IMR-90 (cell line): ENCODE data around the gene DHCR24. TPM values are rescaled to one million over a fixed set of nuclear protein-coding genes. Genes with fewer than 3 reads are reported as not detected.

Experiments used
- ATAC-seq: fragments of 200-7000 bp; cut with Tn5 transposase; 2 replicates; pipeline ENCODE4 v1.9.1; 2020; ENCODE audit warnings: low read depth, mild to moderate bottlenecking, moderate library complexity
- BruUV-seq: library from RNA; stranded (reverse); fragments of 400-500 nt; replicated peaks from 2 replicates; lab custom pipeline; 2021; lab: Mats Ljungman, UMichigan
- CTCF ChIA-PET: fragments of 300-600 bp; formaldehyde crosslinking; extraction: SDS; loops from one replicate; lab custom pipeline; 2021; ENCODE audit warnings: antibody characterized with exemption; lab: Yijun Ruan, JAX
- POLR2A ChIA-PET: fragments of 300-600 bp; sonication (Branson Sonifier 250); formaldehyde crosslinking; loops from one replicate; lab custom pipeline; 2022; ENCODE audit warnings: antibody characterized with exemption; ENCODE audit not compliant: unreplicated experiment; lab: Charles Lee
- DNase-seq: peaks from one replicate; pipeline ENCODE4 v3.0.0; 2013
- H2AFZ ChIP-seq: replicated peaks from 2 replicates; pipeline ENCODE3; 2013; ENCODE audit warnings: low read length, mild to moderate bottlenecking; ENCODE audit not compliant: poor library complexity
- H2AK5ac ChIP-seq: 2 replicates; pipeline ENCODE4 v1.6.1; 2013; ENCODE audit warnings: low read depth, low read length, inconsistent platforms
- H2AK9ac ChIP-seq: replicated peaks from 2 replicates; pipeline ENCODE3; 2013; ENCODE audit warnings: mild to moderate bottlenecking, low read depth, low read length, moderate library complexity; ENCODE audit not compliant: poor library complexity
- H2BK120ac ChIP-seq: 2 replicates; pipeline ENCODE4 v1.6.1; 2013; ENCODE audit warnings: low read depth, low read length, inconsistent platforms
- H2BK15ac ChIP-seq: 3 replicates; pipeline ENCODE4 v1.6.1; 2013; ENCODE audit warnings: low read depth, low read length, inconsistent platforms
- H2BK20ac ChIP-seq: 2 replicates; pipeline ENCODE4 v1.6.1; 2013; ENCODE audit warnings: low read depth, mild to moderate bottlenecking, inconsistent platforms, low read length, moderate library complexity
- H2BK5ac ChIP-seq: 2 replicates; pipeline ENCODE4 v1.6.1; 2013; ENCODE audit warnings: mild to moderate bottlenecking, low read depth, low read length, inconsistent platforms; ENCODE audit not compliant: poor library complexity, severe bottlenecking
- H3K14ac ChIP-seq: replicated peaks from 2 replicates; pipeline ENCODE4 v1.6.1; 2013; ENCODE audit warnings: low read depth, low read length, inconsistent platforms
- H3K18ac ChIP-seq: 2 replicates; pipeline ENCODE4 v1.6.1; 2013; ENCODE audit warnings: low read depth, low read length, control low read depth
- H3K23ac ChIP-seq: 2 replicates; pipeline ENCODE4 v1.6.1; 2013; ENCODE audit warnings: low read depth, low read length, inconsistent platforms
- H3K27ac ChIP-seq: 2 replicates; pipeline ENCODE4 v1.5.1; 2013; ENCODE audit warnings: mild to moderate bottlenecking, control low read depth, low read length; ENCODE audit not compliant: insufficient read depth
- H3K27me3 ChIP-seq: 2 replicates; pipeline ENCODE4 v1.6.1; 2013; ENCODE audit warnings: low read length; ENCODE audit not compliant: control insufficient read depth, insufficient read depth
- H3K36me3 ChIP-seq: 2 replicates; pipeline ENCODE4 v1.6.1; 2013; ENCODE audit warnings: low read length, mixed read lengths; ENCODE audit not compliant: control insufficient read depth, insufficient read depth
- H3K4ac ChIP-seq: 2 replicates; pipeline ENCODE4 v1.6.1; 2013; ENCODE audit warnings: low read depth, low read length, inconsistent platforms
- H3K4me1 ChIP-seq: 2 replicates; pipeline ENCODE4 v1.6.1; 2013; ENCODE audit warnings: low read length, mixed read lengths; ENCODE audit not compliant: control insufficient read depth, insufficient read depth
- H3K4me2 ChIP-seq: 2 replicates; pipeline ENCODE4 v1.6.1; 2013; ENCODE audit warnings: low read depth, mild to moderate bottlenecking, control low read depth, low read length, moderate library complexity
- H3K4me3 ChIP-seq: 2 replicates; pipeline ENCODE4 v1.5.1; 2013; ENCODE audit warnings: low read depth, mild to moderate bottlenecking, control low read depth, low read length, moderate library complexity; ENCODE audit not compliant: insufficient read depth
- H3K56ac ChIP-seq: 2 replicates; pipeline ENCODE4 v1.6.1; 2013; ENCODE audit warnings: low read length, inconsistent platforms; ENCODE audit not compliant: insufficient read depth; ENCODE audit errors: extremely low read depth
- H3K79me1 ChIP-seq, 2 experiments: 2 replicates each; pipeline ENCODE4 v1.6.1; 2013; ENCODE audit warnings: low read length in 2 of 2, inconsistent platforms in 1 of 2, low read depth in 1 of 2
- H3K9ac ChIP-seq: 2 replicates; pipeline ENCODE4 v1.6.1; 2013; ENCODE audit warnings: low read depth, low read length, control low read depth
- H3K9me1 ChIP-seq: 2 replicates; pipeline ENCODE4 v1.6.1; 2013; ENCODE audit warnings: low read length, inconsistent platforms; ENCODE audit not compliant: insufficient read depth
- H3K9me3 ChIP-seq: 2 replicates; pipeline ENCODE4 v1.6.1; 2013; ENCODE audit warnings: low read length; ENCODE audit not compliant: control insufficient read depth, insufficient read depth
- H4K20me1 ChIP-seq: 2 replicates; pipeline ENCODE4 v1.6.1; 2013; ENCODE audit warnings: low read length, inconsistent platforms; ENCODE audit not compliant: insufficient read depth
- H4K5ac ChIP-seq: 2 replicates; pipeline ENCODE4 v1.6.1; 2013; ENCODE audit warnings: mild to moderate bottlenecking, low read depth, low read length, control low read depth
- H4K8ac ChIP-seq, 2 experiments: 2 replicates each; pipeline ENCODE4 v1.6.1; 2013; ENCODE audit warnings: low read depth in 2 of 2, low read length in 2 of 2, control low read depth in 1 of 2, inconsistent platforms in 1 of 2
- H4K91ac ChIP-seq: 2 replicates; pipeline ENCODE4 v1.6.1; 2013; ENCODE audit warnings: low read depth, low read length, inconsistent platforms; ENCODE audit not compliant: insufficient read depth
- MXI1 ChIP-seq: IDR thresholded peaks from 2 replicates; pipeline ENCODE4 v1.6.1; 2012; ENCODE audit warnings: low read depth, mild to moderate bottlenecking, low read length, moderate library complexity, borderline replicate concordance
- RCOR1 ChIP-seq: IDR thresholded peaks from 2 replicates; pipeline ENCODE4 v1.6.1; 2012; ENCODE audit warnings: mild to moderate bottlenecking, low read length, improper control_type of control experiment; ENCODE audit not compliant: insufficient replicate concordance
- WGBS, 2 experiments: methylation state at CpG; one replicate each; pipeline versions ENCODE4 v1.1.5 to v1.1.7; 2013; ENCODE audit warnings: missing lambda C conversion rate in 2 of 2; ENCODE audit not compliant: insufficient read length in 1 of 2; ENCODE audit errors: extremely low coverage in 2 of 2; 5-methylcytosine and 5-hydroxymethylcytosine counted together
- dilution Hi-C: fragments of 300-500 bp; cut with HindIII; formaldehyde crosslinking; loops from one replicate; pipeline ENCODE4 v1.14.3; 2018; ENCODE audit warnings: low sequenced_read_pairs; ENCODE audit not compliant: unreplicated experiment
- in situ Hi-C: fragments of 300-500 bp; cut with MboI; formaldehyde crosslinking; loops from 3 replicates; pipeline ENCODE4 v1.14.3; 2019; ENCODE audit warnings: low sequenced_read_pairs, inconsistent platforms, mixed read lengths
- intact Hi-C: fragments of 100-400 bp; cut with micrococcal nuclease; formaldehyde crosslinking; loops from 2 replicates; pipeline ENCODE4 v1.10.0; 2022
- polyA plus RNA-seq, 3 experiments: library from polyadenylated mRNA; depleted of rRNA; stranded (reverse); fragments of >200 nt; gene quantifications; 2 replicates each; pipeline ENCODE4 v1.2.3, GENCODE V29; 2012; ENCODE audit warnings: low replicate concordance in 1 of 3
- total RNA-seq: library from RNA; depleted of rRNA; stranded (reverse); fragments of >200 nt; gene quantifications from 2 replicates; pipeline ENCODE4 v1.2.3, GENCODE V29; 2012

DHCR24 gene
- total and polyA plus RNA-seq, 2 of the 4 experiments (the other 2 are of a cell fraction), result 130 to 194 TPM

- no peak overlapping the region for H3K14ac ChIP-seq
- H4K20me1 ChIP-seq, result no peaks in the 10 kb centered on the region
- ChIA-PET POLR2A (no interaction called here), CTCF (no interaction called here)
- no peak overlapping the region for H3K4me2 ChIP-seq
- H3K9ac ChIP-seq, result no peak overlapping the region
- H2AK9ac ChIP-seq, result no peak overlapping the region
- no peak overlapping the region for H3K18ac ChIP-seq
- no peak overlapping the region for H2BK120ac ChIP-seq
- H4K5ac ChIP-seq, result no peak overlapping the region
- H3K36me3 ChIP-seq, result no peaks in the 10 kb centered on the region
- H3K27me3 ChIP-seq, result peaks cover 14% of the 10 kb centered on the region
- no peak overlapping the region for H4K8ac ChIP-seq
- no peak overlapping the region for H2AFZ ChIP-seq
- H3K4ac ChIP-seq, result no peak overlapping the region
- no peaks in the 10 kb centered on the region; the same call in 1 of the 2 replicates for H3K4me1 ChIP-seq
- H4K91ac ChIP-seq, result no peak overlapping the region
- intact Hi-C loops, result no loop called here
- WGBS, 2 experiments, result 76% methylated on average over 12 of the region's 35 CpGs; no CpG with 5 or more reads in 1 of the 2 experiments
- H3K4me3 ChIP-seq, result no peak overlapping the region
- no peak overlapping the region for H3K23ac ChIP-seq
- no peak overlapping the region for H2BK5ac ChIP-seq
- 0 out of 2 replicates have a peak, but pooled peaks cover 4% of the 10 kb centered on the region for H3K9me1 ChIP-seq
- no peak overlapping the region for H2AK5ac ChIP-seq
- H2BK15ac ChIP-seq, result no peak overlapping the region
- H3K79me1 ChIP-seq, result no peaks in the 10 kb centered on the region
- dilution Hi-C loops, result no loop called here
- DNase-seq (no peak), ATAC-seq (no peak)
- H3K9me3 ChIP-seq, result no peaks in the 10 kb centered on the region
- BruUV-seq, result no TSS peak
- no peak overlapping the region for H2BK20ac ChIP-seq
- TF ChIP-seq RCOR1 (no peak), MXI1 (no peak)
- H3K56ac ChIP-seq, result no peak overlapping the region
- in situ Hi-C loops, result no loop called here
- no peak overlapping the region for H3K27ac ChIP-seq
Measured at GRCh38 chr1:54805981-54806381, 81.0 kb downstream of the DHCR24 start.
